Nephron (organoid): ENCODE data around the gene RBM19.
"Not testable (repeated sequence)": the region's sequence is repeated elsewhere in the genome, so short reads cannot be mapped to it uniquely, and the experiment has no call there.

Source experiments
- H3K27ac Mint-ChIP-seq, 3 experiments: 2 replicates each; pipeline ENCODE4 v1.8.0; 2020; ENCODE audit warnings: mixed read lengths in 3 of 3, mild to moderate bottlenecking in 2 of 3, moderate library complexity in 1 of 3
- H3K27me3 Mint-ChIP-seq: 2 replicates; pipeline ENCODE4 v1.8.0; 2021; ENCODE audit warnings: low read depth, mild to moderate bottlenecking, moderate library complexity, mixed read lengths
- H3K36me3 Mint-ChIP-seq: 2 replicates; pipeline ENCODE4 v1.8.0; 2020; ENCODE audit warnings: low read depth, mixed read lengths
- H3K4me1 Mint-ChIP-seq: 2 replicates; pipeline ENCODE4 v1.8.0; 2020; ENCODE audit warnings: mixed read lengths
- H3K4me3 Mint-ChIP-seq, 3 experiments: 2 replicates each; pipeline ENCODE4 v1.8.0; 2020; ENCODE audit warnings: mild to moderate bottlenecking in 3 of 3, mixed read lengths in 3 of 3, moderate library complexity in 2 of 3
- H3K9me3 Mint-ChIP-seq: 2 replicates; pipeline ENCODE4 v1.8.0; 2020; ENCODE audit warnings: mixed read lengths
- TF ChIP-seq, protein P1 (sequence below), 3 experiments: fragments of 200-600 bp; sonication (generic); IDR thresholded peaks; one replicate each; pipeline ENCODE4 v1.5.0; 2021; ENCODE audit warnings: antibody characterized with exemption in 3 of 3; ENCODE audit not compliant: unreplicated experiment in 3 of 3

Gene RBM19

GRCh38 chr12:114006482-114007425 lies 40.6 kb upstream of the RBM19 start:
- no peaks in the 10 kb centered on the region for H3K36me3 Mint-ChIP-seq
- TF ChIP-seq, protein P1, sequence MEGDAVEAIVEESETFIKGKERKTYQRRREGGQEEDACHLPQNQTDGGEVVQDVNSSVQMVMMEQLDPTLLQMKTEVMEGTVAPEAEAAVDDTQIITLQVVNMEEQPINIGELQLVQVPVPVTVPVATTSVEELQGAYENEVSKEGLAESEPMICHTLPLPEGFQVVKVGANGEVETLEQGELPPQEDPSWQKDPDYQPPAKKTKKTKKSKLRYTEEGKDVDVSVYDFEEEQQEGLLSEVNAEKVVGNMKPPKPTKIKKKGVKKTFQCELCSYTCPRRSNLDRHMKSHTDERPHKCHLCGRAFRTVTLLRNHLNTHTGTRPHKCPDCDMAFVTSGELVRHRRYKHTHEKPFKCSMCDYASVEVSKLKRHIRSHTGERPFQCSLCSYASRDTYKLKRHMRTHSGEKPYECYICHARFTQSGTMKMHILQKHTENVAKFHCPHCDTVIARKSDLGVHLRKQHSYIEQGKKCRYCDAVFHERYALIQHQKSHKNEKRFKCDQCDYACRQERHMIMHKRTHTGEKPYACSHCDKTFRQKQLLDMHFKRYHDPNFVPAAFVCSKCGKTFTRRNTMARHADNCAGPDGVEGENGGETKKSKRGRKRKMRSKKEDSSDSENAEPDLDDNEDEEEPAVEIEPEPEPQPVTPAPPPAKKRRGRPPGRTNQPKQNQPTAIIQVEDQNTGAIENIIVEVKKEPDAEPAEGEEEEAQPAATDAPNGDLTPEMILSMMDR (IDR thresholded peaks at IDR 0.05; ENCODE audit: unreplicated experiment in 3 of 3), result no peak
- H3K27ac Mint-ChIP-seq, result no peak overlapping the region
- H3K27me3 Mint-ChIP-seq, result peaks cover 39% of the 10 kb centered on the region
- H3K4me1 Mint-ChIP-seq, result no peaks in the 10 kb centered on the region
- no peak overlapping the region for H3K4me3 Mint-ChIP-seq
- no peaks in the 10 kb centered on the region for H3K9me3 Mint-ChIP-seq

- Mint-ChIP-seq H3K27me3 (peaks cover 44% of the 10 kb centered on the region), H3K9me3 (no peaks in the 10 kb centered on the region), H3K27ac (no peak overlapping the region), H3K4me1 (no peaks in the 10 kb centered on the region), H3K4me3 (no peak overlapping the region), H3K36me3 (no peaks in the 10 kb centered on the region)
- TF ChIP-seq, protein P1 (IDR thresholded peaks at IDR 0.05; ENCODE audit: unreplicated experiment in 3 of 3), result no peak
Measured at GRCh38 chr12:114004402-114004801, 38.3 kb upstream of the RBM19 start.

GRCh38 chr12:114003286-114003685 lies 37.2 kb upstream of the RBM19 start:
- H3K9me3 Mint-ChIP-seq, result no peaks in the 10 kb centered on the region
- no peaks in the 10 kb centered on the region for H3K4me1 Mint-ChIP-seq
- H3K4me3 Mint-ChIP-seq, result no peak overlapping the region

DNA sequence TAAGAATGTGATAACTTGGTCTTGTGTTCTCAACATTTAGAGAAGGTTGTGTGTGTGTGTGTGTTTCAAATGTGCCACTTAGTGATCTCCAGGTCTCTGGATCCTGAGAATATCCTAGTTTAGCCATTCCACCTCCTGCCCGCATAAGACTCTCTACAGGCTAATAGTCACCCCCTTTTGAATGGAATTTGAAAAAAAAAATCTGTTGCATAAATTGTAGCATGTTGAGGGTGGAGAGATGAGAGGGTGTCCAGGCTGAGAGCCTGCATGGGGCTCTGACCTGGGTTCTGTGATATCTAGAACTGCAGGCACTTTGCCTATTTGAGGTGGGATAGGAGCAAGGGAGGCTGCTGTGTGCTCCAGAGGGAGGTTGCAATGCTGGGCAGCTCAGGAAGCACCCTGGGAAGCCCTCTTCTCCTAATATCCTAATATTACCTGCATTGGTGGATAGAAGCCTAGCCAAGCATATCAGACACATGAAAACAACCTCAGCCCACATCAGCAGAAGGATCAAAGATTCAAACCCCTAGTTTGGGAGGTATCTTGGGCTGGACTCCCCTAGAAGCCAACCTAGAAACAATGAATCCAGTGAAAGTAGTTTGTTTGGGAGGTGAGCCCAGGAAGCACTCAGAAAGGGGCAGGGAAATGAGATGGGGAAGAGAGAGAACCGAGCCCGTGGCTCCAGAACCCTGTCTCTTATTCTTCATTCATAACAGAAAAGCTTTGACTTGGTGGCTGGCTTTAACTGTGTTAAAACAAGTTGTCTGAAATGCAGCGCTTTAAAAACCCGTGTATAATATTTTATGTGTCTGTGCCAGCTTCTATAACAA lies 35.6 kb upstream of the RBM19 start:
- Mint-ChIP-seq H3K27me3 (peaks cover 33% of the 10 kb centered on the region), H3K36me3 (no peaks in the 10 kb centered on the region), H3K9me3 (no peaks in the 10 kb centered on the region), H3K4me1 (no peaks in the 10 kb centered on the region), H3K27ac (no peak overlapping the region), H3K4me3 (no peak overlapping the region)
- TF ChIP-seq, protein P1 (IDR thresholded peaks at IDR 0.05; ENCODE audit: unreplicated experiment in 3 of 3), result no peak

More at GRCh38 chr12:114003286-114003685, 37.2 kb upstream of the RBM19 start:
- Mint-ChIP-seq H3K27me3 (peaks cover 36% of the 10 kb centered on the region), H3K27ac (no peak overlapping the region), H3K36me3 (no peaks in the 10 kb centered on the region)
- TF ChIP-seq, protein P1 (IDR thresholded peaks at IDR 0.05; ENCODE audit: unreplicated experiment in 3 of 3), result no peak

DNA sequence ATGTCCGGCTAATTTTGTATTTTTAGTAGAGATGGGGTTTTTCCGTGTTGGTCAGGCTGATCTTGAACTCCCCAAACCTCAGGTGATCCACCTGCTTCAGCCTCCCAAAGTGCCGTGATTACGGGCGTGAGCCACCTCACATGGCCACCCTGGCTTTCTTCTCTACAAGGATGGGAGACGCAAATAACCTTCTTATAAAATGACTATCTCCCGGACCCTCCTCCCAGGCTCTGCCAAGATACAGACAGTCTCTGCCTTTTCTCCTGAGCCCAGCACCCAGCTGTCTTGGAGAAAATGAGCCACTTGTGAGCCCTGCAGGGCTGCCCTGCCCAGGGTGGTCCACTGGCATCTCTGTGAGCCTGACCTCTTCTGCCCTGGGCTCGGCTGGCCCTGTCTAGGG lies 34.7 kb upstream of the RBM19 start:
- Mint-ChIP-seq H3K4me1 (peaks cover 5% of the 10 kb centered on the region), H3K27me3 (peaks cover 39% of the 10 kb centered on the region), H3K27ac (no peak overlapping the region), H3K9me3 (no peaks in the 10 kb centered on the region), H3K4me3 (no peak overlapping the region), H3K36me3 (no peaks in the 10 kb centered on the region)
- TF ChIP-seq, protein P1 (IDR thresholded peaks at IDR 0.05; ENCODE audit: unreplicated experiment in 3 of 3), result no peak

GRCh38 chr12:114000261-114000660 lies 34.1 kb upstream of the RBM19 start:
- H3K36me3 Mint-ChIP-seq, H3K4me1 Mint-ChIP-seq, H3K4me3 Mint-ChIP-seq, H3K9me3 Mint-ChIP-seq, H3K27ac Mint-ChIP-seq: not testable (repeated sequence)
- H3K27me3 Mint-ChIP-seq, result peaks cover 45% of the 10 kb centered on the region
